Lower leg skin (tissue), 3 donors: Measurements from ENCODE around the gene ABCC9.

Experiments
- CTCF ChIP-seq, 3 donors: fragments of 450-650 bp; IDR thresholded peaks; one replicate each; pipeline ENCODE4 v1.5.1; 2016; ENCODE audit warnings: antibody characterized with exemption in 3 of 3, mild to moderate bottlenecking in 3 of 3, moderate library complexity in 2 of 3
- POLR2A ChIP-seq, 2 donors: fragments of 450-650 bp; IDR thresholded peaks; one replicate each; pipeline ENCODE4 v1.6.1; 2016 to 2017; ENCODE audit warnings: antibody characterized with exemption in 2 of 2, mild to moderate bottlenecking in 1 of 2, moderate library complexity in 1 of 2

GRCh38 chr12:21806255-21806654, 135.0 kb downstream of the ABCC9 start:
- no peak for TF ChIP-seq CTCF (IDR thresholded peaks at IDR 0.05)
- TF ChIP-seq POLR2A (IDR thresholded peaks at IDR 0.05), result no peak
